Measurements from ENCODE around the gene THSD7B. TPM values are rescaled to one million over a fixed set of nuclear protein-coding genes. Genes with fewer than 3 reads are reported as not detected.

THSD7B gene
- polyA plus RNA-seq, 4 donors = 0.07 to 0.90 TPM; not detected in 2

DNA sequence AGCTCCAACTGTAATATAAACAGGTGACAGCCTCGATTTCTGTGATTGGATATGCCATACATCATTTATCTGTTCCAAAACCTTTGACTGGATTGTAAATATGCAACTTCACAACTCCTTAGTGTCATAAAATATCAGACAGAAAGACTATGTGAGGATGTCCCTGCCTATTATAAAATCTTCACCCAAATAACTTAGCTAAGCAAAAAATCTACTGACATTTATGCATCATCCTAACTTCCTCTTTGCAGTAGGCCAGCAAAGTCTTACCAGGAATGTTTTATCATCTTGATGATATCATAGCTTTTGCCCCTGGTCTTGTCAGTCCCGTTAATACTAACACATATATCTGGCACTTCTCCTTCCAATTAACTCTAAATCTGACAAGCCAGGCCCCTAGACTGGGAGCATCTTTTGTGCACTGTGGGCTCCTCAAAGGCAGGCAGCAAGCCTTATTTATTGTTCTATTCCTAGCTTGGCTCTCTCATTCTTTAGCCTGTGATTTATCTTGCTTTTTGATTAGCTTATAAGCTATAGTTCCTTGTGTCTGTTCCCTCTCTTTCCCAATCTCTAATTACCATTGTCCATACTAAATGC lies 842.5 kb downstream of the THSD7B start:
- no peaks in the 10 kb centered on the region for H3K36me3 ChIP-seq (ENCODE audit: control insufficient read depth in 3 of 3, insufficient read depth in 2 of 3, low read depth in 1 of 3, low read length in 3 of 3)
- H3K9me3 ChIP-seq (ENCODE audit: control insufficient read depth in 2 of 2, insufficient read depth in 1 of 2, low read depth in 1 of 2, low read length in 1 of 2) = no peaks in the 10 kb centered on the region
- H3K4me1 ChIP-seq (ENCODE audit: control insufficient read depth in 3 of 3, insufficient read depth in 2 of 3, low read depth in 1 of 3, low read length in 2 of 3) = no peaks in the 10 kb centered on the region
- DNase-seq (no peak), FAIRE-seq (no peak)
- no peak overlapping the region for H3K4me3 ChIP-seq (ENCODE audit: low read depth in 1 of 3, low read length in 3 of 3)
- H3K27ac ChIP-seq (ENCODE audit: low read depth in 1 of 3, low read length in 2 of 3) = no peak overlapping the region
- WGBS, 3 donors = 38 to 53% (median 40%) methylated on average over 2 of the region's 2 CpGs
- no peaks in the 10 kb centered on the region for H3K27me3 ChIP-seq (ENCODE audit: control insufficient read depth in 3 of 3, insufficient read depth in 3 of 3, low read length in 3 of 3)

DNA sequence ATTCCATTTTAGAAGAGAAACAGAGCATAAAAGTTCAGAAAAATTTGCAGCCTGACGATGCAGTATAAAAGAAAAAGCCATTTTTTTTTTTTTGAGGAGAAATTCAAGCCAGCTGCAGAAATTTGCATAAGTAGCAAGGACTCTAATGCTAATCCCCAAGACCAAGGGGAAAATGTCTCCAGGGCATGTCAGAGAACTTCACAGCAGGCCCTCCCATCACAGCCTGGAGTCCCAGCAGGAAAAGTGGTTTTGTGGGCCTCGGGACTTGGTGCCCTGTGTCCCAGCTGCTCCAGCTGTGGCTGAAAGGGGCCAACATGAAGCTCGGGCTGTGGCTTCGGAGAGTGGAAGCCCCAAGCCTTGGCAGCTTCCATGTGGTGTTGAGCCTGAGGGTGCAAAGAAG lies 873.6 kb downstream of the THSD7B start:
- no peak for FAIRE-seq
- Histone ChIP-seq H3K9me3 (ENCODE audit: control insufficient read depth in 2 of 2, insufficient read depth in 1 of 2, low read depth in 1 of 2, low read length in 1 of 2) (peaks cover 0 to 3% of the 10 kb centered on the region in 2 donors), H3K4me1 (ENCODE audit: control insufficient read depth in 3 of 3, insufficient read depth in 2 of 3, low read depth in 1 of 3, low read length in 2 of 3) (no peaks in the 10 kb centered on the region), H3K27me3 (ENCODE audit: control insufficient read depth in 3 of 3, insufficient read depth in 3 of 3, low read length in 3 of 3) (no peaks in the 10 kb centered on the region), H3K4me3 (ENCODE audit: low read depth in 1 of 3, low read length in 3 of 3) (no peak overlapping the region), H3K27ac (ENCODE audit: low read depth in 1 of 3, low read length in 2 of 3) (no peak overlapping the region), H3K36me3 (ENCODE audit: control insufficient read depth in 3 of 3, insufficient read depth in 2 of 3, low read depth in 1 of 3, low read length in 3 of 3) (no peaks in the 10 kb centered on the region)
- no peak for DNase-seq
- 74 to 81% (median 75%) methylated on average over 4 of the region's 4 CpGs for WGBS, 3 donors

DNA sequence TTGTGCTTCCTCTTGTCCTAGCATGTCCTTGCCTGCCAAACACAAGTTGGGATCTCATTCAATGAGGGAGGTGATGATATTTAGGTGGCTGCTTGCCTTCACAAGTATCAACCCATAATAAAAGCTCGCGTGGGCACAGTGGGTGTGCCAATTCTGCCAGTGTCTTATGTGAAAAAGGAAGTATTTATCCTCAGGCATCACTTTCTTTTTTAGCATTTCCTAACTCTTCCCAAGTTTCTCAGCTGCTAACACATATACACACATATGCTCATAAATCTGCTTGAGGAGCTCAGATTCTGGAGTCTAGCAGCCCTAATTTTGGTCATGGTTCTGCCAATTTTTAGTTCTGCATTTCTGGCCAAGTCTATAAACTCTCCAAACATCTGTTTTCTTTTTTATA lies 879.4 kb downstream of the THSD7B start:
- no peak for FAIRE-seq
- WGBS, 3 donors = 76 to 86% (median 84%) methylated on average over 2 of the region's 2 CpGs
- H3K27ac ChIP-seq (ENCODE audit: low read depth in 1 of 3, low read length in 2 of 3) = no peak overlapping the region

GRCh38 chr2:137654046-137654445 lies 888.7 kb downstream of the THSD7B start:
- WGBS, 3 donors = 63 to 81% (median 69%) methylated on average over 2 of the region's 2 CpGs
- Histone ChIP-seq H3K4me3 (ENCODE audit: low read depth in 1 of 3, low read length in 3 of 3) (no peak overlapping the region), H3K9me3 (ENCODE audit: control insufficient read depth in 2 of 2, insufficient read depth in 1 of 2, low read depth in 1 of 2, low read length in 1 of 2) (no peaks in the 10 kb centered on the region), H3K36me3 (ENCODE audit: control insufficient read depth in 3 of 3, insufficient read depth in 2 of 3, low read depth in 1 of 3, low read length in 3 of 3) (no peaks in the 10 kb centered on the region), H3K27me3 (ENCODE audit: control insufficient read depth in 3 of 3, insufficient read depth in 3 of 3, low read length in 3 of 3) (no peaks in the 10 kb centered on the region), H3K4me1 (ENCODE audit: control insufficient read depth in 3 of 3, insufficient read depth in 2 of 3, low read depth in 1 of 3, low read length in 2 of 3) (no peaks in the 10 kb centered on the region), H3K27ac (ENCODE audit: low read depth in 1 of 3, low read length in 2 of 3) (no peak overlapping the region)
- FAIRE-seq = no peak
- no peak for DNase-seq

More for the DNA sequence above, 879.4 kb downstream of the THSD7B start:
- H3K9me3 ChIP-seq (ENCODE audit: control insufficient read depth in 2 of 2, insufficient read depth in 1 of 2, low read depth in 1 of 2, low read length in 1 of 2) = no peaks in the 10 kb centered on the region
- H3K4me3 ChIP-seq (ENCODE audit: low read depth in 1 of 3, low read length in 3 of 3) = no peak overlapping the region
- H3K36me3 ChIP-seq (ENCODE audit: control insufficient read depth in 3 of 3, insufficient read depth in 2 of 3, low read depth in 1 of 3, low read length in 3 of 3) = no peaks in the 10 kb centered on the region
- H3K27me3 ChIP-seq (ENCODE audit: control insufficient read depth in 3 of 3, insufficient read depth in 3 of 3, low read length in 3 of 3) = no peaks in the 10 kb centered on the region
- H3K4me1 ChIP-seq (ENCODE audit: control insufficient read depth in 3 of 3, insufficient read depth in 2 of 3, low read depth in 1 of 3, low read length in 2 of 3) = no peaks in the 10 kb centered on the region
- no peak for DNase-seq

DNA sequence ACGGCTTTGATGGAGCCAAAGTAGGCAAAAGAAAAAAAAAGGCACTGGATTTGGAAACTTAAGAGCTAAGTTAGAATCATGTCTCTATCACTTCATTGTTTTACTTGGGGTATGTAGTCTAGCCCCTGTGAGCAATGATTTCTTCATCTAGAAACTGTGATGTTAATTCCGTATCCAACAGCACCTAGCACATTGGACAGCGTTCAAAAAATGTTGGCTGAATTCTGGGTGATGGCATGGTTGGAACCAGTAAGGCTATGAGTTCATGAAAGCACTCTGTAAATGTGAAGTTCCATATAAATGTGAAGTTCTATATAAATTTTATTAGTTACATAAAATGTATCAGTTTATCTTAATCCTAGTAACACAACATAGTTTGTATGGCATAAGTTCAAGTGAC lies 890.5 kb downstream of the THSD7B start:
- no peaks in the 10 kb centered on the region for H3K36me3 ChIP-seq (ENCODE audit: control insufficient read depth in 3 of 3, insufficient read depth in 2 of 3, low read depth in 1 of 3, low read length in 3 of 3)
- no peak overlapping the region for H3K27ac ChIP-seq (ENCODE audit: low read depth in 1 of 3, low read length in 2 of 3)
- H3K4me3 ChIP-seq (ENCODE audit: low read depth in 1 of 3, low read length in 3 of 3) = no peak overlapping the region
- DNase-seq (no peak), FAIRE-seq (no peak)
- 69 to 86% (median 83%) methylated on average over 3 of the region's 3 CpGs for WGBS, 3 donors
- H3K9me3 ChIP-seq (ENCODE audit: control insufficient read depth in 2 of 2, insufficient read depth in 1 of 2, low read depth in 1 of 2, low read length in 1 of 2) = no peaks in the 10 kb centered on the region
- no peaks in the 10 kb centered on the region for H3K27me3 ChIP-seq (ENCODE audit: control insufficient read depth in 3 of 3, insufficient read depth in 3 of 3, low read length in 3 of 3)
- no peaks in the 10 kb centered on the region for H3K4me1 ChIP-seq (ENCODE audit: control insufficient read depth in 3 of 3, insufficient read depth in 2 of 3, low read depth in 1 of 3, low read length in 2 of 3)

- H3K9me3 ChIP-seq (ENCODE audit: control insufficient read depth in 2 of 2, insufficient read depth in 1 of 2, low read depth in 1 of 2, low read length in 1 of 2) = peaks cover 0 to 5% of the 10 kb centered on the region in 2 donors
- WGBS, 3 donors = 80 to 90% (median 89%) methylated on average over 4 of the region's 4 CpGs
- DNase-seq (no peak), FAIRE-seq (no peak)
- H3K4me1 ChIP-seq (ENCODE audit: control insufficient read depth in 3 of 3, insufficient read depth in 2 of 3, low read depth in 1 of 3, low read length in 2 of 3) = no peaks in the 10 kb centered on the region
- no peaks in the 10 kb centered on the region for H3K36me3 ChIP-seq (ENCODE audit: control insufficient read depth in 3 of 3, insufficient read depth in 2 of 3, low read depth in 1 of 3, low read length in 3 of 3)
- H3K4me3 ChIP-seq (ENCODE audit: low read depth in 1 of 3, low read length in 3 of 3) = no peak overlapping the region
- no peak overlapping the region for H3K27ac ChIP-seq (ENCODE audit: low read depth in 1 of 3, low read length in 2 of 3)
- H3K27me3 ChIP-seq (ENCODE audit: control insufficient read depth in 3 of 3, insufficient read depth in 3 of 3, low read length in 3 of 3) = no peaks in the 10 kb centered on the region
These were observed 893.1 kb downstream of the THSD7B start for GRCh38 chr2:137658433-137658832.

DNA sequence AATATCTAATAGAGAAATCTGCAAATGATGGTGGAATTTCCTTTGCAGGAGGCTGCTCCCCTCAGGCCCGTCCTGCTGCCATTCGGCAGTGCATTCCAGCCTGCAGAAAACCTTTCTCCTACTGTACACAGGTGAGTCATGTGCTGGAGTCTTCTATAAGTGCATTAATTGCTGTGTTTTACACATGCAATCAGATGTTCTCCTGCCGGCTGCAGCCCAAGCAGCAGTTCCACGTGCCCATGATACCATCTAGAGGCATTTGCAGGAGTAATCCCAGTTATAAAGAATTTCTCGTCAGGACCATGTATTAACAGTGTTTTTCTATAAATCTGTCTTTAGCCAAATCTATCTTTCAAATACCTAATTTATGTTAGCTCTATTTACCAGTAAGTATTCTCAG lies 894.3 kb downstream of the THSD7B start:
- WGBS, 3 donors = 23 to 55% (median 39%) methylated on average over 5 of the region's 5 CpGs
- Histone ChIP-seq H3K27ac (ENCODE audit: low read depth in 1 of 3, low read length in 2 of 3) (no peak overlapping the region), H3K36me3 (ENCODE audit: control insufficient read depth in 3 of 3, insufficient read depth in 2 of 3, low read depth in 1 of 3, low read length in 3 of 3) (no peaks in the 10 kb centered on the region), H3K4me1 (ENCODE audit: control insufficient read depth in 3 of 3, insufficient read depth in 2 of 3, low read depth in 1 of 3, low read length in 2 of 3) (no peaks in the 10 kb centered on the region), H3K4me3 (ENCODE audit: low read depth in 1 of 3, low read length in 3 of 3) (no peak overlapping the region), H3K9me3 (ENCODE audit: control insufficient read depth in 2 of 2, insufficient read depth in 1 of 2, low read depth in 1 of 2, low read length in 1 of 2) (peaks cover 0 to 5% of the 10 kb centered on the region in 2 donors), H3K27me3 (ENCODE audit: control insufficient read depth in 3 of 3, insufficient read depth in 3 of 3, low read length in 3 of 3) (no peaks in the 10 kb centered on the region)
- DNase-seq (peak in 1 of 2 donors; percentile 33), FAIRE-seq (no peak)

GRCh38 chr2:137670111-137670510 lies 904.8 kb downstream of the THSD7B start:
- DNase-seq = no peak
- WGBS, 3 donors = 73 to 81% (median 74%) methylated on average over 3 of the region's 3 CpGs
- H3K27me3 ChIP-seq (ENCODE audit: control insufficient read depth in 3 of 3, insufficient read depth in 3 of 3, low read length in 3 of 3) = no peaks in the 10 kb centered on the region
- H3K9me3 ChIP-seq (ENCODE audit: control insufficient read depth in 2 of 2, insufficient read depth in 1 of 2, low read depth in 1 of 2, low read length in 1 of 2) = no peaks in the 10 kb centered on the region
- FAIRE-seq = no peak
- no peaks in the 10 kb centered on the region for H3K36me3 ChIP-seq (ENCODE audit: control insufficient read depth in 3 of 3, insufficient read depth in 2 of 3, low read depth in 1 of 3, low read length in 3 of 3)
- H3K4me1 ChIP-seq (ENCODE audit: control insufficient read depth in 3 of 3, insufficient read depth in 2 of 3, low read depth in 1 of 3, low read length in 2 of 3) = no peaks in the 10 kb centered on the region
- no peak overlapping the region for H3K27ac ChIP-seq (ENCODE audit: low read depth in 1 of 3, low read length in 2 of 3)
- H3K4me3 ChIP-seq (ENCODE audit: low read depth in 1 of 3, low read length in 3 of 3) = no peak overlapping the region

DNA sequence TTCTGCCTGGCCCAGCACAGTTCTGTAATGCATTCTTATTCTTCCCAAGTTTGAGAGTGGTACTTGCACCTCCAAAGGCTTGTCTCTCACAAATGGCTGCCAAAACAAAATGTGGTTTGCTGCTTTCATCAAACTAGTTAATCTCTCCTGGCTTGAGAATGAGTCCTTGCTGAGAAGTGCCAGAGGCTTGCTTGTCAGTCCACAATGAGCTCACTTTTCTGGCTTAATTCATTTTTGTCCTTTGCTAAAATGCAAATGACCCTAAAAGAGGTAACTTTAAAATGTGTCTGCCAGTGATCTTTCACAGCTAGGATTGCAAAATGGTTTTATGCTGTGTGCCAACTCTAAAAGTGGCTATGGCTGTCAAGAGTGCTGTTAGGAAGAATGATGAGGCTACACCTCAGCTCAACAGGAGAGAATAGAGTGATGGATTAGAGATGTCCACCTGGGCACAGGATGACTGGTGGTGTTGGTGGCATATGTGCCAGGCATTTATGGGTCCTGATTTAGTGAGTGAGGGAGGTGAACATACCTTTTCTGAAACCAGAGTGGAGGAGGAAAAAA lies 907.7 kb downstream of the THSD7B start:
- no peaks in the 10 kb centered on the region for H3K4me1 ChIP-seq (ENCODE audit: control insufficient read depth in 3 of 3, insufficient read depth in 2 of 3, low read depth in 1 of 3, low read length in 2 of 3)
- FAIRE-seq (no peak), DNase-seq (no peak)
- H3K4me3 ChIP-seq (ENCODE audit: low read depth in 1 of 3, low read length in 3 of 3) = no peak overlapping the region
- H3K27me3 ChIP-seq (ENCODE audit: control insufficient read depth in 3 of 3, insufficient read depth in 3 of 3, low read length in 3 of 3) = no peaks in the 10 kb centered on the region
- H3K27ac ChIP-seq (ENCODE audit: low read depth in 1 of 3, low read length in 2 of 3) = no peak overlapping the region
- H3K36me3 ChIP-seq (ENCODE audit: control insufficient read depth in 3 of 3, insufficient read depth in 2 of 3, low read depth in 1 of 3, low read length in 3 of 3) = no peaks in the 10 kb centered on the region
- H3K9me3 ChIP-seq (ENCODE audit: control insufficient read depth in 2 of 2, insufficient read depth in 1 of 2, low read depth in 1 of 2, low read length in 1 of 2) = no peaks in the 10 kb centered on the region
